Transverse colon (tissue), 4 donors: ENCODE data around the gene STK4. TPM values are rescaled to one million over a fixed set of nuclear protein-coding genes. Genes with fewer than 3 reads are reported as not detected.

Experiments
- DNase-seq: peaks from one replicate; pipeline ENCODE4 v3.0.0-alpha.2; 2019
- H3K27ac ChIP-seq, 4 donors: fragments of 200-600 bp; sonication (generic); 2 replicates each; pipeline ENCODE4 v1.5.1; 2016 to 2018; ENCODE audit warnings: inconsistent platforms in 4 of 4
- H3K27me3 ChIP-seq: fragments of 200-600 bp; sonication (generic); 2 replicates; pipeline ENCODE4 v1.5.1; 2017; ENCODE audit warnings: inconsistent platforms
- H3K36me3 ChIP-seq, 4 donors: fragments of 200-600 bp; sonication (generic); 2 replicates each; pipeline ENCODE4 v1.5.1; 2017 to 2019; ENCODE audit warnings: inconsistent platforms in 4 of 4
- H3K4me1 ChIP-seq, 4 donors: fragments of 200-600 bp; sonication (generic); 2 replicates each; pipeline ENCODE4 v1.5.1; 2017 to 2020; ENCODE audit warnings: inconsistent platforms in 4 of 4
- H3K4me3 ChIP-seq, 4 donors: fragments of 200-600 bp; sonication (generic); 1 replicate in 1 of 4; 2 replicates in 3 of 4; pipeline versions ENCODE4 v1.5.1 to v1.6.1; 2017 to 2019; ENCODE audit warnings: inconsistent platforms in 4 of 4
- H3K9me3 ChIP-seq, 2 donors: fragments of 200-600 bp; sonication (generic); 2 replicates each; pipeline ENCODE4 v1.5.1; 2017 to 2019; ENCODE audit warnings: inconsistent platforms in 2 of 2
- EP300 ChIP-seq: sonication (generic); formaldehyde crosslinking; IDR thresholded peaks from one replicate; pipeline ENCODE4 v1.6.1; 2017; ENCODE audit warnings: antibody characterized with exemption, low read depth
- POLR2A ChIP-seq: fragments of 450-650 bp; IDR thresholded peaks from one replicate; pipeline ENCODE4 v1.6.1; 2016; ENCODE audit warnings: antibody characterized with exemption, mild to moderate bottlenecking, moderate library complexity
- POLR2AphosphoS5 ChIP-seq, 3 donors: sonication (generic); formaldehyde crosslinking; IDR thresholded peaks; one replicate each; pipeline ENCODE4 v1.6.1; 2016; ENCODE audit warnings: antibody characterized with exemption in 3 of 3
- WGBS, 2 donors: methylation state at CpG; one replicate each; pipeline ENCODE4 v1.1.5; 2018; ENCODE audit warnings: low coverage in 1 of 2; 5-methylcytosine and 5-hydroxymethylcytosine counted together
- in situ Hi-C, 4 donors: fragments of 200-750 bp; cut with MboI; loops; one replicate each; pipeline versions ENCODE4 v1.15.0 to v1.15.1; 2017; ENCODE audit warnings: low sequenced_read_pairs in 3 of 4, low pct_ligation_motif_present in 1 of 4, low pct_unique_long_range_greater_than_20kb in 1 of 4
- intact Hi-C: fragments of 100-400 bp; cut with DNase I; formaldehyde crosslinking; loops from one replicate; pipeline ENCODE4 v1.15.1; 2023; ENCODE audit warnings: low total_unique reads
- total RNA-seq, 4 donors: library from RNA; depleted of rRNA; stranded (reverse); fragments of >200 nt; gene quantifications; one replicate each; pipeline ENCODE4 v1.1.0, GENCODE V29; 2016
- TF ChIP-seq, protein P1 (sequence below), 5 experiments: fragments of 200-600 bp in 3 of 5; fragments of 450-650 bp in 2 of 5; sonication (generic) in 3 of 5; IDR thresholded peaks; 1 replicate in 2 of 5; 2 replicates in 3 of 5; pipeline ENCODE4 v1.5.1; 2016 to 2017; ENCODE audit warnings: antibody characterized with exemption in 5 of 5, inconsistent platforms in 3 of 5, mild to moderate bottlenecking in 2 of 5, moderate library complexity in 1 of 5

Gene STK4
- total RNA-seq, 4 donors from 2014 or later: 30.3 to 78.1 (median 38.3) TPM

- intact Hi-C loops: no loop called here
Measured at GRCh38 chr20:45104786-45105185, 138.5 kb downstream of the STK4 start.

GRCh38 chr20:45105317-45105716 is 139.0 kb downstream of the STK4 start:
- TF ChIP-seq, protein P1, sequence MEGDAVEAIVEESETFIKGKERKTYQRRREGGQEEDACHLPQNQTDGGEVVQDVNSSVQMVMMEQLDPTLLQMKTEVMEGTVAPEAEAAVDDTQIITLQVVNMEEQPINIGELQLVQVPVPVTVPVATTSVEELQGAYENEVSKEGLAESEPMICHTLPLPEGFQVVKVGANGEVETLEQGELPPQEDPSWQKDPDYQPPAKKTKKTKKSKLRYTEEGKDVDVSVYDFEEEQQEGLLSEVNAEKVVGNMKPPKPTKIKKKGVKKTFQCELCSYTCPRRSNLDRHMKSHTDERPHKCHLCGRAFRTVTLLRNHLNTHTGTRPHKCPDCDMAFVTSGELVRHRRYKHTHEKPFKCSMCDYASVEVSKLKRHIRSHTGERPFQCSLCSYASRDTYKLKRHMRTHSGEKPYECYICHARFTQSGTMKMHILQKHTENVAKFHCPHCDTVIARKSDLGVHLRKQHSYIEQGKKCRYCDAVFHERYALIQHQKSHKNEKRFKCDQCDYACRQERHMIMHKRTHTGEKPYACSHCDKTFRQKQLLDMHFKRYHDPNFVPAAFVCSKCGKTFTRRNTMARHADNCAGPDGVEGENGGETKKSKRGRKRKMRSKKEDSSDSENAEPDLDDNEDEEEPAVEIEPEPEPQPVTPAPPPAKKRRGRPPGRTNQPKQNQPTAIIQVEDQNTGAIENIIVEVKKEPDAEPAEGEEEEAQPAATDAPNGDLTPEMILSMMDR (IDR thresholded peaks at IDR 0.05): no peak
- TF ChIP-seq POLR2A: no peak
- no peak for TF ChIP-seq EP300
- no peak for TF ChIP-seq POLR2AphosphoS5 (IDR thresholded peaks at IDR 0.05)
- Histone ChIP-seq H3K27me3 (peaks cover 27% of the 10 kb centered on the region), H3K4me1 (peaks cover 0 to 6% (median 4%) of the 10 kb centered on the region in 4 donors), H3K36me3 (no peaks in the 10 kb centered on the region), H3K27ac (no peak overlapping the region), H3K9me3 (no peaks in the 10 kb centered on the region), H3K4me3 (no peak overlapping the region)
- intact Hi-C loops: no loop called here
- WGBS, 2 donors: 87 to 100% methylated on average over 2 of the region's 2 CpGs
- in situ Hi-C loops: loop anchor here in 1 of 4 donors (25.0 kb wide), 1 partner anchor 182 kb away; no protein-coding TSS in a partner anchor
- DNase-seq: no peak

More at GRCh38 chr20:45104786-45105185, 138.5 kb downstream of the STK4 start:
- DNase-seq: no peak
- Histone ChIP-seq H3K36me3 (no peaks in the 10 kb centered on the region), H3K27ac (no peak overlapping the region), H3K9me3 (no peaks in the 10 kb centered on the region), H3K27me3 (peaks cover 28% of the 10 kb centered on the region), H3K4me1 (peaks cover 0 to 6% (median 4%) of the 10 kb centered on the region in 4 donors), H3K4me3 (no peak overlapping the region)
- TF ChIP-seq EP300 (no peak), POLR2A (no peak), POLR2AphosphoS5 (IDR thresholded peaks at IDR 0.05) (no peak)
- TF ChIP-seq, protein P1 (IDR thresholded peaks at IDR 0.05): no peak
- in situ Hi-C loops: loop anchor here in 1 of 4 donors (25.0 kb wide), 1 partner anchor 183 kb away; no protein-coding TSS in a partner anchor
- 30 to 45% methylated on average over 3 to 5 of the region's 5 CpGs for WGBS, 2 donors

GRCh38 chr20:45109634-45110033 is 143.3 kb downstream of the STK4 start:
- Histone ChIP-seq H3K36me3 (no peaks in the 10 kb centered on the region), H3K4me1 (no peaks in the 10 kb centered on the region), H3K27me3 (peaks cover 15% of the 10 kb centered on the region), H3K27ac (no peak overlapping the region), H3K9me3 (no peaks in the 10 kb centered on the region), H3K4me3 (no peak overlapping the region)
- WGBS, 2 donors: 78 to 86% methylated on average over 3 to 7 of the region's 8 CpGs
- intact Hi-C loops (no loop called here), in situ Hi-C loops (loop anchor here in 1 of 4 donors (25.0 kb wide), 1 partner anchor 178 kb away; no protein-coding TSS in a partner anchor)
- TF ChIP-seq POLR2A (no peak), POLR2AphosphoS5 (IDR thresholded peaks at IDR 0.05) (no peak), EP300 (no peak)
- TF ChIP-seq, protein P1 (IDR thresholded peaks at IDR 0.05): no peak
- no peak for DNase-seq

- DNase-seq: no peak
- Histone ChIP-seq H3K4me1 (no peaks in the 10 kb centered on the region), H3K4me3 (no peak overlapping the region), H3K36me3 (no peaks in the 10 kb centered on the region), H3K9me3 (no peaks in the 10 kb centered on the region), H3K27ac (no peak overlapping the region), H3K27me3 (peaks cover 15% of the 10 kb centered on the region)
- intact Hi-C loops: no loop called here
- TF ChIP-seq POLR2AphosphoS5 (IDR thresholded peaks at IDR 0.05) (no peak), POLR2A (no peak), EP300 (no peak)
- TF ChIP-seq, protein P1 (IDR thresholded peaks at IDR 0.05): no peak
- 83% methylated on average over 8 of the region's 11 CpGs; no CpG with 5 or more reads in 1 of the 2 donors for WGBS, 2 donors
- in situ Hi-C loops: loop anchor here in 1 of 4 donors (25.0 kb wide), 1 partner anchor 177 kb away; no protein-coding TSS in a partner anchor
Measured at GRCh38 chr20:45110301-45110700, 144.0 kb downstream of the STK4 start.
